GM04504 (cell line): Measurements from ENCODE around the gene SIRT3.

Experiments used
- DNase-seq: peaks from one replicate; pipeline ENCODE4 v3.0.0-alpha.2; 2012; ENCODE audit warnings: low read depth

The SIRT3 gene

DNA sequence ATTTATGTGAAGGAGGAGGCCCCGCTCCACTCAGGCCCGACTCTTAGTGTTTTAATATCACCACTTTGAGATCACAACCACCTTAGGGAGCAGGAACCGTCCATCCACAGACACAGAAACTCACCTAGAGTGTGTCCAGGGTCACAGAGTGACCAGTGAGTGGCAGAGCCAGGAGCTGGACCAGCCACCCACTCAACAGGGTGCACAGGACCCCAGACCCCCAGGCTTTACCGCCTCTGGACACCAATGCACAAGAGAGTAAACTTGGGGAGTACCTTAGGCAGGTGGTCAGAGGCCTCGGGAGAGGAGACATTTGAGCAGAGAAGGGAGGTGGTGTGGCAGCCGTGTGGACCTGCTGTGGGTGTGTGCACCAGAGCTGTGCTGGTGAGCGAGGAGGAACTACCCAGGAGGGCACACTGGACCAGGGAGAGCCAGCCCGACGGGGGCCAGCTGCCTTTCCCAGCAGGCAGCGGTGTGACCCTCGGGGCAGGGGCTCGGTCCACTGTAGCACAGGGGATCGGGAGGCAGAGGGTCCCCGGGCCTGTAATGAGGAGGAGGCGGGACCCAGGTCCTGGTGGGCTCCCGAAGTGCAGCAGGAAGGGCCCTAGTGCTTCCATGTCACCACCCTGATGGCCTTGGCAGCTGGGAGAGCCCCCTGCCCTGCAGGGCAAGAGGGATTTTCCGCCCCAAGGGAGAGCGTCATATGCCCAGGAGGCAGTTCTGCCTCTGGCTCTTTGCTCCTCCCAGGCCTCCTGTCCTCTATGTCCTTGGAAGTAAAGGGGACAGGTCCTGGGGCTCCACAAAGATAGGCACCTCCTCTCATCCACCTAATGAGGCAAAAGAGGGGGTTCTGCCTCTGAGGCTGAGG, 34.5 kb upstream of the SIRT3 start:
- DNase-seq, result no peak

DNA sequence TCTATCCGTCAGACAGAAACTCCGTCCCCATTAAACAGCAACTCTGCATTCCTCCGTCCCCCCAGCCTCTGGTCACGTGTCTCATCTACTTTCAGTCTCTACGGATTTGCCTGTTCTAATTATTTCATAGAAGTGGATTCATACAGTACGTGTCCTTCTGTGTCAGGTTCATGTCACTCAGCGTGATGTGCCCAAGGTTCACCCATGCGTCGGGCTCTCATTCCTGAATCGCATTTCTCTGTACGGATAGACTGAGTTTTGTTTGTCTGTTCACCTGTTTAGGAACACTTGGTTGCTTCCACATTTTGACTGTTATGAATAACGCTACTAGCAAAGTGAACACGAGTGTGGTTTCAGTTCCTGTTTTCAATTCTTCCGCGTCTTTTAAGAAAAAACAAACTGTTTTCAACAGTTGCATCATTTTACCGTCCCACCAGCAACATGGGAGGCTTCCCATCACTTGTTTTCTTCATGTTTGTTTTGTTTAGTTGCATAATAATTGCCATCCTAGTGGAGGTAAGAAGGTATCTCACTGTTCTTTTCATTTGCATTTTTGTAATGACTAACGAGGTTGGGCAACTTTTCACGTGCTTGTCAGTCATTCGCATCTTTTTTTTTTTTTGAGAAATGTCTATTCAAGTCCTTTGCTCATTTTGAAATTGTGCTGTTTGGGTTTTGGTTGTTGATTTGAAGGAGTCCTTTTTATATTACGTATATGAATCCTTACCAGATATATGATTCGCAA, 33.2 kb upstream of the SIRT3 start:
- DNase-seq, result no peak

DNA sequence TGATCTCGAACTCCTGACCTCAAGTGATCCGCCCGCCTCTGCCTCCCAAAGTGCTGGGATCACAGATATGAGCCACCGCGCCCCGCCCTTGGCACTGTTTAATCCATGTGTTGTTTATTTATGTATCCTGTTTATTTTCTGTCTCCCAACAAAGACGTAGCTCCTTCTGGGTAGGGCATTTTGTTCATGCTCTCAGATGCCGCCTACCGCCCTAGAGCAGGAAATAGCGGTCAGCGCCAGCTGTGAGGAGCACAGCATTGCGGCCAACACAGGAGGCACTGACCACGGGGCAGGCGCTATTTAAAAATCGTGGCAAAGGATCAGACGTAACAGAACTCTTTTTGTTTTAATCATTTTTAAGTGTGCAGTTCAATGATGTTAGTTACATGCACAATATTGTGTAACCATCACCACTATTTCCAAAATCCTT, 32.6 kb upstream of the SIRT3 start:
- peak; percentile 57 for DNase-seq

DNA sequence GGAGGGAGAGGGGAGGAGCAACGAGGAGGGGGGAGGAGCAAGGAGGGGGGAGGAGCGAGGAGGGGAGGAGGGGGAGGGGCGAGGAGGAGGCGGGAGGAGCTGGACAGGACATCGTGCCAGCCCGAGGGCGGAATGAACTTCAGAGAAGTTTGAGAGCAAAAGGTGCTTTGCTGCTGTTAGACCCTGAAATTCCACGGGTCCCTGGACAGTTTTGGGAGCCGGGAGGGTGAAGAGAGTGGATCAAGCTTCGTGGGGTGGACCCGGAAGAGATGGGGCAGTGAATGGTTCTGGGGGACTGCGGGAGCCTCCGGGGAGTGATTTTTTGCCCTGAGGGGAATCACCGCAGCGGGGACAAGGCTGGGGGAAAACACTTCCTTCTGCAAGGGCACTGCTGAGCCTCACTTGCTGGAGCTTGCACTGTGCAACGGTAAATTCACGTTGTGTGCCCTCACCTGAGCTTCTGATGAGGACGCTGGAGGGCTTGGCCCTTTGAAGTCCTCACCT, 31.4 kb upstream of the SIRT3 start:
- no peak for DNase-seq

DNA sequence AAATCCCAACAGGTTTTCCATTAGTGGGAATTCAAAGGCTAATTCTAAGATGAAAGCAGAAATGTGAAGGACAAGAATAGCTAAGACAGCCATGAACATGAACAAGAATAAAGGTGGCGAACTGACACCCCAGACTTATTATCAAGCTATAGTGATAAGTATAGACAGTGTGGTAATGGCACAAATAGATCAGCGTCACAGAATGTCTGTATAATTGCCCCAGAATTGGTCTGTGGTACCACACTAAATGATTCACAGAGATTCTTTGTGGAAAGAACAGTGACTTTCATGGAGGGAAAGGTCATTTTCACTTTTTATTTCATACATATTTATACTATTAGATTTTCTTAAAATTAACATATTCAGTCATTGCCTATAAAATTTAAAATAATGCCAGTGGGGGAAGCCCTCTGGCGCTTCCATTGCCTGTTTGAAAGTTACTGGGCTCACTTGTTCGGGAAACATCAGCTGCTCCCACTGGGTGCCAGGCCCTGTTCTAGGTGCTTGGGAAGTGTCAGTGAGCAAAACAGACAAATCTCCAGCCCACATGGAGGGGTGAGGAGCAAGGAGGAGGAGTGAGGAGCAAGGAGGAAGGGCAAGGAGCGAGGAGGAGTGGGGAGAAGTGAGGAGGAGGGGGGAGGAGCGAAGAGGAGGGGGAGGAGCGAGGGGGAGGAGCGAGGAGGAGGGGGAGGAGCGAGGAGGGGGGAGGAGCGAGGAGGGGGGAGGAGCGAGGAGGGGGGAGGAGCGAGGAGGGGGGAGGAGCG, 30.7 kb upstream of the SIRT3 start:
- no peak for DNase-seq

DNA sequence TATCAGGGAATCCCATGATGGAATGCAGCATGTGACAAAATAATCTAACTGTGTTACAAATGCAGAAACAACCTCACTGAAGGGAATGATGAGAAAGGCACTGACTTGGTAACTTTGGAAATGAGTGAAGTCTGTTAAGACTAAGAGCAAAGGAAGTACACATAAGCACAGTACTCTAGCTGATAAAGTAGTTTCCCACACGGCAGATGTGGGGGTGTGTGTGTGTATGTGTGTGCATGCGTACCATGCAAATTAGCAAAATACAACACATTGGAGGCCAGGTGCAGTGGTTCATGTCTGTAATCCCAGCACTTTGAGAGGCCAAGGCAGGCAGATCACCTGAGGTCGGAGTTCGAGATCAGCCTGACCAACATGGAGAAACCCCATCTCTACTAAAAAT, 25.5 kb upstream of the SIRT3 start:
- DNase-seq, result no peak

DNA sequence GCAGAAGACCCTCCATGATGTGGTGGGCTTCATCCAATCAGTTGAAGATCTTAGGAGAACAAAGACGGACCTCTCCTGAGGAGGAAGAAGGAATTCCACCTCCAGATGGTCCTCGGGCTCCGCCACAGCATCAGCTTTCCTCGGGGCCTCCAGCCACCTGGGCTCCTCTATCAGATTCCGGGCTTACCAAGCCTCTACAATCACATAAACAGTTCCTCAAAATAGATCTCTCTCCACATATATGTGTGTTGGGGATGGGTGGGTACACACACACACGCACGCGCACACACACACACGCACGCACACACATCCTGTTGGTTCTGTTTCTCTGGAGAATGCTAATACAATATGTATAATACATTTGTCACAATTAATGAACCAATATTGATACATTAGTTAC, 23.3 kb upstream of the SIRT3 start:
- DNase-seq, result no peak

DNA sequence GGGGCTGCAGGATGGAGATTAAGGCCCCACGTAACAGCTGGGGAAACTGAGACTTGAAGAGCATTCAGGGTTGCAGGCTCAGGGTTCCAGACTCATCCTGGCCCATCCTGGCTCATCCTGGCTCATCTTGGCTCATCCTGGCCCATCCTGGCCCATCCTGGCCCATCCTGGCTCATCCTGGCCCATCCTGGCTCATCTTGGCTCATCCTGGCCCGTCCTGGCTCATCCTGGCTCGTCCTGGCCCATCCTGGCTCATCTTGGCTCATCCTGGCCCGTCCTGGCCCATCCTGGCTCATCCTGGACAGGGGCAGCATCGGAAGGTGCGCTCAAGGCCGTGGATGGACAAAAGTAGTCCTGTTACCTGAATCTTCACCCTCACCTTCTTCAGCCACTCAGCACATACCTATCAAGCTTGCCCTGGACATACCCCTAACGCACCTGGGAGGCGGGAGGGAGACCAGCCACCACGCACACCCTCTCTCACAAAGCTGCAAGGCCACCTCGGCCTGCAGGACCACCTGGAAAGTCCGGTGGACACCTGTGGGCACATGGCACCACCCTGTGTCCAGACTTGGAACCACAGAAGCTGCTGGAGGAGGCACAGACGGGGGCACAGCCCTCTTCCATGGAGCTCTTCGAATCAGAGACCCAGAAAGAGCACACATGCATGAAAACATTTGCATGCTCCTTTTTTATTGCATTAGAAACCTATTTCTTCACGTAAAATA, 21.8 kb upstream of the SIRT3 start:
- no peak for DNase-seq

DNA sequence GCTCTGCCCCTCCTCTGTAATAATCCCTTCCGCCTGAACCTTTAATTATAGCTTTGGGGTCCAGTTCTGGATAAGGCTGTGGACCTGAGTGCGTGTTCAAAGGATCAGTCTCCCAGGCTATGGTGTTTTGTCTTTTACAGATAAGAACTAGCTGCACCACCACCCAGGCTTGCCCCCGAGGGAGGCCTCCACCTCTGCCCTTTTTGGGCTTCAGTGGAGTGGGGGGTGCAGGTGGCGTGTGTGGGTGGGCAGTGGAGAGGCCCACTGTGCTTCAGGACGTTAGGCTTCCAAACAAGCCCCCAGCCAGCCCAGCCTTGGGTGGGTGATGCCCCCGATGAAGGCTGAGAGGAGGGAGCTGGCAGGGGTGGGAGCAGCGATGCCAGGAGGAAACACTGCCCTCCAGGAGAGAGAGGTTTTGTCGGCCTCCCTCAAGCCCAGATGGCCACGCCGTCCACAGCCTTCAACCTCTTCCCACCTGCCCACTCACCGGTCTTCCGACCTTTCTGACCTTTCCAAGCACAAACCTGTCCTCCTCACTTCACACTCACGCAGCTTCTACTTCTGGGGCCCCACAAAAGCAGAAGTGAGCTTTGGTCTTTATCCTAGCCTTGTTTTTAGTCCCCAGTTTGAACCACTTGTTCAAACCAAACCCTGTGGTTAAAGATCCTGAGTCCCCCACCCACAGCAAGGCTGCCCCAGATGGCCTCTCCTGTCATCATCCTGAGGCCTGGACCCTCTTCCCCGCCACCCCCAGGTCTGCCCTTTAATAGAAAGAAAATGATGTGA, 21.0 kb upstream of the SIRT3 start:
- no peak for DNase-seq

DNA sequence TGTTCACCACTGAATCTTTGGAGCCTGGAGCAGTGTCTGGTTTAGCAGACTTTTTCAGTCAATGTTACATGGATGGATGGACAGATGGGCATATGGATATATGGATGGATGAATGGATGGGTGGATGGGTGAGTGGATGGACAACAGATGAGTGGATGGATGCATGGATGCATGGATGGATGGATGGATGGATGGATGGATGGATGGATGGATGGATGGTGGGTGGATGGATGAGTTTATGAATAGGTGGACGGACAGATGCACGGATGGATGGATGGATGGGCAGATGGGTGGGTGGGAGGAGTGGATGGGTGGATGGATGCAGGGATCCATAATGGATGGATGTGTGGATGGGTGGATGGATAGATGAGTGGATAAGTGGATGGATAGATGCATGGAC, 19.7 kb upstream of the SIRT3 start:
- no peak for DNase-seq

DNA sequence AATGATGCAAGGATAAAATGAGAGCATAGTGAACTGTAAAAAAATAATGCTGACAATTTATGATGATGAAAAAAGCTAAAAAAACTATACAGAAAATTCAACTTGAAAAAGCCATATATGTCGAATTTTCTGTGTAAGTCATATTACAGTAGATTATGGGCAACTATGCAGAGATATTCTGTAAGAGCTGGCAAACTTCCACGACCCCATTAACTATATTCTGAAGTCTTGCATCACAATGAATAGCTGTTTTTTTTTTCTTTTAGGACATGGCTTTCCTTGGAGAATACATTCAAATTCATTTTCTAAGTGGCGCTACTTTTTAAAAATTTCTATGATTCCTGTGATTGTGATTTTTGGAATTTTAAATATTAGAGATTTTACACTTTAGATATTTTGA, 19.0 kb upstream of the SIRT3 start:
- no peak for DNase-seq

DNA sequence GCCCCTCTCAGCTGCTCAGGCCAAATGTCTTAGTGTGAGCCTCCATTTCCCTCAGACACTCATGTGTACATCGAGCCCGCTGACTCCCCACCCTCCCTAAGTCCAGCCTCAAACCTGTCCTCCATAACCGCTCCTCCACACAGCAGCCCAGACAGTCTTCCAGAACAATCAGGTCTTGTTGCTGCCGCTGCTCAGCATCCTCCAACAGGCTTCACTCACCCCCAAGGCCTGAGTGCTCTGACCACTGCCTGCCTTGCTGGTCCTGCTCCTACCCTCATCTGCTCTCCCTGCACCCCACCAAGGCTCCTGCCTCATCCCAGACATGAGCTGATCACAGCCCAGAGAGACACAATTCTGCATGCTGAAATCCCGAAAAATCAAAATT, 17.7 kb upstream of the SIRT3 start:
- no peak for DNase-seq

DNA sequence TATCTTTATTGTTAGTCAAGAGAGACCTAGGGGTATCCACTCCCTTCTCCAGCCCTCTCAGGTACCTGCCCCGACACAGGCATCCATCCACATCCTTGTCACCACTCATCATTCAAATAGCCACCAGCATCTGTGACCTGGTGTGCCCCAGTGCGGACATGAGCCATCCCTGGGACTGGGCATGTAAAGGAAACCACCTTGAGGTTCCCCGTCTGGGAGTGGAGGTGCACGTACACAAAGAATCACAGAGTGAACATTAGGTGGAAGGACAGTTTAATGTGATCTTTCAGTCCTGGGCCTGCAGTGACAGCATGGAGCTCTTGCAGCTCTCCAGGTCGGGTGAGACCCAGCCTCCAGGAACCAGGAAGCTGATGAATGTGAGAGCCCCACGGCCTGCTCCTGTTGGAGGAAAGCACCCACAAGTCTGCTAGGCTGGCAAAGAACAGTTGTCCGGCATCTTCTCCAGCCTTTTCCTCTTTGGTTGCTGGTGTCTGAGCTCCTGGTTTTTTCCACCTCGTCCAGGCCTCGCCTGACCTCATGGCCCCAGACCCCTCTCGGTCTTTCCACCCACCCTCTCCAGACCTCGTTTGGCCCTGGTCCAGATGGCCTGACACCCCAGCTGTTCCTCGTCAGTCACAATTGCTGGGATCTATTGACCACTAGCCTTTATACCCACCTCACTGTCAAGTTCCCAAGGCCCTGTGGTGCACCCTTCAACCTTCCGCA, 17.2 kb upstream of the SIRT3 start:
- DNase-seq, result no peak

DNA sequence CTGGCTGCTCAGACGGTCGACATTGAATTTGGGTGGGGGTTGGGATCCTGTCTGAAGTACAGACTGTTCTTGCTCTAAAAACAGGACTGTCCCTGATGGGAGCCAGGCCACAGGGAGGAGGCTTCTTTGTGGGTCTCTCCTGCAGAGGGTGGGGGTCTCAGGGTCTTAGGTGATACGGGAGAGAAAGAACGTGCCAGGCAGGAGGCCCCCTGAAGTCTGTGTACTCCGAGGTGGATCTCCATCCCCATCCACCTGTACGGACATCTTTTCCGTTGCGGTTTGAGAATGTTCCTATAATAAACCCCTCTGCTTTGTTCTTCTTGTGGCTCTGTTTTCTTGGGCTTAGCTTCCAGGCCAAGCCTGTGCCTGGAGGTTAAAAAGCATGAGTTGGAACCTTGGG, 16.5 kb upstream of the SIRT3 start:
- DNase-seq, result no peak

DNA sequence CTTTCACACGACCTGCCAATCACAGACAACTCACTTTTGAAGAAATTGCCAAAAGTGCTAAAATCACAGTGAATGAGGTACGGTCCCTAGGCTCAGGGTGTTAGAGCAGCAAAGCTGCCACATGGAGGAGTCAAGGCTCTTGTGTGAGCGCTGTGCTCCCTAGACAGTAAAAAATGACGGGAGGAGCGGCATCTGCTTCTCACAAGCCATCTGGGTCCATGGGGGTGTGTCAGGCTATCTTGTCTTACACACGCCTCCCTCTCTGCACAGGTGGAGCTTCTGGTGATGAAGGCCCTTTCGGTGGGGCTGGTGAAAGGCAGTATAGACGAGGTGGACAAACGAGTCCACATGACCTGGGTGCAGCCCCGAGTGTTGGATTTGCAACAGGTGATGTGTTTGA, 15.4 kb upstream of the SIRT3 start:
- DNase-seq, result no peak

DNA sequence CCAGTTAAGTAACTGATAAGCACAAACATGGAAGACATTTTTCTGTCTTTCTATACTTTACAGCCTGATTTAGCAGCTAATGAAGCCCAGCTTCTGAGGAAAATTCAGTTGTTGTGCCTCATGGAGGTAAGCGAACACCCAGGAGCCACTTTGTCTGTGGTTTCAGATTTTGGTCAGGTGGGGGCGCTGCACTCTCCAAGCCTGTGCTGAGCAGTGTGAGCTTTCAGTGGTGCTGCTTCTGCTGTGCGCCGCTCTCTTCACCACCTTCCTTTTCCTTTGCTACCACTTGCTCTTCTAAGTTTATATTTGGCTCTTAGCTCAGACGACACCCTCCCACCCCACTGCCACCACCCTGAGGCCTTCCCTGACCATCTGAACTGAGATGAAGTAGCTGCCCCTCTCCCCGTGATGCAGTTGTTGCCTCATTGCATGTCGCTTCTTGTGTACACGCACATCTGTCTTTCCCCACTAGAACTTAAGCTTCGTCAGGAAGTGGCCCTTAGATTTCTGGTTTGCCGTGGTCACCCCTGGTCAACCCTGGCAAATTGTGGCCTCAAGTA, 14.7 kb upstream of the SIRT3 start:
- DNase-seq, result no peak

DNA sequence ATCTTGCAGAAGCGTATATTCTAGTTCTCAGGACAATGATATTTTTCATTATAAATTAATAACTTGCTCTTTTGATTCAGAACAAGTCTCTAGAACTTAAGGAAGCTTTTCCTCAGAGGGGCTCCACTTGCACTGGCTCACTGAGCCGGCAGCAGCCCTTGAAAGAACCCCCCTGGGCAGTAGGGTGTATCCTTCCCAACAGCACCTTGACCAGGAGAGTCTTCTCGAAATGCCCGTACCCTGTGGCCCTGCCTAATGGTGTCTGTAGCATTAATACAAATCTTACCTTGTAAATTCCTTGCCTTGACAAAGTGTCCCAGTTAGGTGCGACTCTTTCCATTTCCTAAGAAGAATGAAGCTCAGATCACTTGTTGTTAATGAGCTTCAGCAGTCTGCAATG, 14.1 kb upstream of the SIRT3 start:
- no peak for DNase-seq

DNA sequence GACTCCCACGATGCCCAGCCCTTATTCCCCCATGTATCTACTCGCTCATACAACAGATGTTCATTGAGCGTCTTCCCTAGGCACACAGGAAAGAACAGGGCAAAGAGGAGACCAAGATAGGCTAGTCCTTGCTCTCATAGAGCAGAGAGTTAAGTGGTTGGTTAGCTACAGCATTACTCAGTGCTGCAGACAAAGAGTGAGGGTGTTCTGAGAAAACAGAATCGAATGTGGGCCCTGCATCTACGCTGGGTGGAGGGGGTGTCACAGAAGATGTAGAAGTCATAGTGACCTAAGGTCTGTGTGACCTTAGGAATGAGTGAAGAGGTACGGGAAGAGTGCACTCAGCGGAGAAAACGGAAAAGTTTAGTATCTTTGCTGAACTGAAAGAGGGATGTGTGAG, 12.9 kb upstream of the SIRT3 start:
- no peak for DNase-seq

DNA sequence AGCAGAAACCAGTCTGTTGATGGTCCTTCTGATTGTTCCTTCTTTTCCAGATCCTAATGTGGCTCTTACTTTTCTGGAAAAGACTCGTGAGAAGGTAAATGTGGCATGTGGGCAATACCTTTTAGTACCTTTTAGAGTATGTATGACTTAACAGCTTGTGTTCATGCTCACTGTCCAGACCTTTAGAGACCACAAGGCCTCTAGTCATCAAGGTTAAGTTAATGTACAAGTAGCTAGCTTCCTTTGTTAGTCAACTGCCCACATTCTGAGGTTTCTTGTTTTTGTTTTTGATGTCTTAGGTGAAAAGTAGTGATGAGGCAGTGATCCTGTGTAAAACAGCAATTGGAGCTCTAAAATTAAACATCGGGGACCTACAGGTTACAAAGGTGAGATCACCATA, 8.2 kb upstream of the SIRT3 start:
- DNase-seq, result no peak

DNA sequence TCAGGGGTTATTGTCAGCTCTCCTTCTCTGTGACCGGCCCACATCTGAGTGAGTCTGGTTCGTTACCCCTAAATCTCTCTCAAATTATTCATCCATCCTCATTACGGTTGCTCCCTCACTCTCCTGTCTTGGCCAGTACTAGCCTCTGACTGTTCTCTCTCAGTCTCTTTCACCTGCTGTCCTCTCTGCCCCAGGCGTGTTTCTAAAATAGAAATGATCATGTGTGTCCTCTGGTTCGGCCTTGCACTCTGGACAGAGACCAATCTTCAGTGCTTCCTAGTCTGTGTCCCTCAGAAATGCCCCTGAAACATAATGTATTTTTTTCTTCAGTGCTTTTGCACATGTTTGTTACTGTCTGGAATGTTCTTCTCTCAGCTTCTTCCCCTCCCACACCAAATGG, 5.5 kb upstream of the SIRT3 start:
- DNase-seq, result no peak
